HG03469 (cell line): ENCODE measurements around the gene TSPAN3.

ENCODE experiments used
- ATAC-seq: cut with Tn5 transposase; IDR thresholded peaks from one replicate; pipeline ENCODE4 v1.9.1; 2021; ENCODE audit warnings: mild to moderate bottlenecking, moderate library complexity, moderate number of reproducible peaks; ENCODE audit not compliant: unreplicated experiment

TSPAN3 gene

DNA sequence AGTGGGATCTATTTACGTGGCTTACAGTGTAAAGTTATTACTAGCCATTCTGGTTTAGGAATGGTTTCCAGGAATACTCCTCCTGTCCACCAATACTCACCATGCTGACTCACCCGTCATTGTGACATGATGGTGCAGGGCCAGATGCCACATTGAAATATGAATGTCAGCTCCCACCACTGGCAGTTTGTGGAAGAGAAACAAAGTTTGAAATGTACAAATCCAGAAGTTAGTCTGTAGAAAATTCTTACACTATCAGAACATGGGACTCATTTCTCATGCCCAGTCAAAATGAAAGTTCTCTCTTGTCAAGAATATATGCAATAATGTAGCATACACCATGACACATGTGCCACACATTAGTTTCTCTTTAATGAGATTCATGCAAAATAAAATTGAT, 14.4 kb upstream of the TSPAN3 start:
- no peak for ATAC-seq

- ATAC-seq = no peak
These were observed 13.5 kb upstream of the TSPAN3 start for GRCh38 chr15:77084436-77084835.

DNA sequence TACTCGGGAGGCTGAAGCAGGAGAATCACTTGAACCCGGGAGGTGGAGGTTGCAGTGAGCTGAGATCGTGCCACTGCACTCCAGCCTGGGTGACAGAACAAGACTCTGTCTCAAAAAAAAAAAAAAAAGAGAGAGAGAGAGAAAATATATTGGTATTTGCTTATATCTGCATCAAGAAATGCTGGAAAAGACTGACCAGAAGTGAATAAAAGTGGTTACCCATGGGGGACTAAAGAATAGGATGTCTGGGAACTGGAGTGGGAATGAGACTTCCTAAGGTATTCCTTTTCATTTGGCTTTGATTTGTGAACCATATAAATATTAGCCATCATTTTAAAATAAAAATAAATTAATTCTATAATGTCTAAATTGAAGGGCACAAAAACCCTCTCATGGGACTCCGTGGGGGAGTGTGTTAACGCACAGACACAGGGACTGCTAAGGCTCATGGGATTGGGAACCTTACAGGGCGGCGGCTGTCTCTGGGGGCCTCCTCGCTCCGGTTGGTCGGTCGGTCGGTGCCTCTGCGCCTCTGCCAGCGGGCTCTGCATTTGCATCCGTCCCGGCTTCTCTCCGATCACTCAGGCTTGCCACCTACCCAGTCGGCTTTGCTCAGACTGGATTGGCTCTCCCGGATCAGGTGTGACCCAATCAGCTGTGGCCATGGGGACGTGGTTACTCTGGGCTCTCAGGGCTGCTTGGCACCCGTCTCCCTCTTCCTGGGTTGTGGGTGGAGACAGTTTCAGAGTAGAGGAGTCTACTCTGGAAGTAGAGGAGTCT, 12.7 kb upstream of the TSPAN3 start:
- no peak for ATAC-seq

- ATAC-seq = no peak
These were observed 11.1 kb upstream of the TSPAN3 start for GRCh38 chr15:77081971-77082370.

DNA sequence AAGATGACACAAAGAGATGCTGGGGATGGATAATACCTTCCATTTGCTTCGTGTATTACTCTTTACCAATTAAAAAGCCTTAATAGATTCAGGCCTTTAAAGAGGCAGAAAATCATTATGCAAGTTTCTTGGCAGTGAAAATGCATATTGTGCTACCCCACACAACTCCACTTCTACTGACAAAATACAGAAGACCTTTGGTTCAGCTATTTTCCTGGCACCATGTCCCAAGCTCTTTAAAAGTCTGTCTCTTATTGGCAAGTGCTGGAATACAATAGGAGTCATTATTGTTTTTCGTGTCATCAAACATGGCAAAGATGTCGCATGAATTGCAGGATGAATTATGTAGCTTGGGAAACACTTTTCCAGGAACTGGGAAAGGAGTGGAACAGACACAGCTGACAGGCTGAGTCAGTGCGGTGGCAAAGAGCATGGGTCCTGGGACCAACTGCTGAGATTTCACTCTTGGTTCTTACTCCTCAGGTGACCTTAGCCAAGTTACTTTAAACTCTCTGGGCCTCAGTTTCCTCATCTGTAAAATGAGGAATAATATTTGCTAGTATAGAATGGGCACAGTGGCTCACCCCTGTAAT, 5.5 kb upstream of the TSPAN3 start:
- no peak for ATAC-seq

DNA sequence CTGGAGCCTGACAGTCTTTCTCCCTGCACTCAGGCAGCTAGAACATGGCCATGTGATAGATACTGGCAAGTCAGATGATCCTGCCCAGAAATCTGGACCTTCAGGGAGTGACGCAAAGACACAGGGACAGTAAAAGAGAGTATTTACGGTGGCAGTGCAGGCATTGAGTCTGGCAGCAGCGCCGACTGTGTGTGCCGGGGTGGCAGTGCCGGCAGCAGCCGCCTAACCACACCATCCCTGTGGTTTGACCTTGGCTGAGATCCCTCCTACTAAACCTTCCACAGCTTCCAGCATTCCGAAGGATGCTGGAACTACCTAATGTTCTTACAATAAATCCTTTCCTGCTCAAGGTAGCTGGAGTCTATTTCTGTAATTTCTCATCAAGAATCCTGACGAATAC, 4.6 kb upstream of the TSPAN3 start:
- no peak for ATAC-seq

- no peak for ATAC-seq
These were observed 3.4 kb upstream of the TSPAN3 start for GRCh38 chr15:77074350-77074749.

- no peak for ATAC-seq
These were observed 655 bp upstream of the TSPAN3 start for GRCh38 chr15:77071305-77072223.

GRCh38 chr15:77070180-77070494, 772 bp downstream of the TSPAN3 start:
- ATAC-seq = no peak

GRCh38 chr15:77069521-77070121, 1.3 kb downstream of the TSPAN3 start:
- no peak for ATAC-seq

- no peak for ATAC-seq
These were observed 2.3 kb downstream of the TSPAN3 start for GRCh38 chr15:77068633-77069032.

- no peak for ATAC-seq
These were observed 3.1 kb downstream of the TSPAN3 start for GRCh38 chr15:77067691-77068367.

DNA sequence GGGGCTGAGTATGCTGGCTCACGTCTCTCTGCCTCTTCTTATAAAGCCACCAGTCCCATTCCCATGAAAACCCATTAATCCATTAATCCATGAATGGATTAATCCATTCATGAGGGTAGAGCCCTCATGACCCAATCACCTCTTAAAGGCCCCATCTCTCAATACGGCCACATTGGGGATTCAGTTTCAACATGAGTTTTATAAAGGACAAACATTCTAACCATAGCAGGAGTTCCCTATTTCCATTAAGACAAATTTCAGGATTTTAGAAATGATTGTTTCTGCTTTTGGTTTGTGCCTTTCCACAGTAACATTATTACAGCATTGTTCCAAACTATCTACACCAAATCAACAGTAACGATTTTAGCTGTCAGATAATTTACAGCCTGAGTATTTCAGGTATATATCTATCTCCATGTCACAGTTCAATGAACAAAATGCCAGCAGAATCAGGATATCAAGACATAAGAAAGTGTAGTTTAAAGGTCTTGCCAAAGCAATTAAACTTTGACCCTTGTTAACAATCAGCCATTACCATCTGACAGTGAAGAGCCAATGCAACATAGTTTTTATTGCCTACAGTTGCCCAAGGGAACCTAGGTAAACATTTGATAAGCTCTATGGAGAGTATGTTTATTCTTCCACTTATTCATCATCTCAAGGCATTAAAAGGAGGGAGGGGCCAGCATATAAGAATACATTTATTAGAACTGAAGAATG, 3.8 kb downstream of the TSPAN3 start:
- no peak for ATAC-seq

- no peak for ATAC-seq
These were observed 6.2 kb downstream of the TSPAN3 start for GRCh38 chr15:77064539-77065308.

DNA sequence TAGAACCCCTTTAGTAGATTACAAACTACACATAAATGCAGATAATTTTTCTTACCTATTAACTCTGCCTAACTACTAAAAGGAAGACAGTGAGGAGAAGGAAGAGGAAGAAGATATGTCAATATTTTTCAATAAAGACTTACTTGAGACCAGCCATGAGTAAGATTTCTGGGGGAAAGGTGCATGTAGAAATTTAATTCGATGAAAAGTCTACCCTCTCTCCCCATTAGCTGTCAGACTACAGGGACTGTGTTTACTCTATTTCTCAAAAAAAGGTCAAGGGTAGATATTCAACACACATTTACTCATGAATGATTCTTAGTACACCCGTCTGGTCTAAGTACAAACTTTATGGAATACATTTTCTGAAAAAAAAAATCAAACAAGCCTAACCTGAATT, 6.8 kb downstream of the TSPAN3 start:
- ATAC-seq = no peak

GRCh38 chr15:77063249-77063648, 7.7 kb downstream of the TSPAN3 start:
- ATAC-seq = no peak

- ATAC-seq = no peak
These were observed 10.4 kb downstream of the TSPAN3 start for GRCh38 chr15:77060546-77060945.

GRCh38 chr15:77059786-77060361, 11.0 kb downstream of the TSPAN3 start:
- no peak for ATAC-seq

GRCh38 chr15:77058468-77058867, 12.4 kb downstream of the TSPAN3 start:
- ATAC-seq = no peak
